A549 treated with CpdA at 1 μM for 4 hours (cell line): ENCODE data around the gene DCP1B. TPM values are rescaled to one million over a fixed set of nuclear protein-coding genes. Genes with fewer than 3 reads are reported as not detected.

ENCODE experiments used
- total RNA-seq: library from RNA; stranded (reverse); fragments of 200-300 nt; extraction: Qiagen RNA extraction; gene quantifications from 5 replicates; pipeline ENCODE4 v1.2.3, GENCODE V29; 2022; ENCODE audit warnings: low read depth

The DCP1B gene
- total RNA-seq, result 6.0 to 8.8 TPM (median 7.8 TPM) in 5 replicates

GRCh38 chr12:2004113-2004929 lies at the start of gene DCP1B:
Gene DCP1B (minus strand): TSS chr12:2004457. CDS start chr12:2004431, 26 bp downstream.

DNA sequence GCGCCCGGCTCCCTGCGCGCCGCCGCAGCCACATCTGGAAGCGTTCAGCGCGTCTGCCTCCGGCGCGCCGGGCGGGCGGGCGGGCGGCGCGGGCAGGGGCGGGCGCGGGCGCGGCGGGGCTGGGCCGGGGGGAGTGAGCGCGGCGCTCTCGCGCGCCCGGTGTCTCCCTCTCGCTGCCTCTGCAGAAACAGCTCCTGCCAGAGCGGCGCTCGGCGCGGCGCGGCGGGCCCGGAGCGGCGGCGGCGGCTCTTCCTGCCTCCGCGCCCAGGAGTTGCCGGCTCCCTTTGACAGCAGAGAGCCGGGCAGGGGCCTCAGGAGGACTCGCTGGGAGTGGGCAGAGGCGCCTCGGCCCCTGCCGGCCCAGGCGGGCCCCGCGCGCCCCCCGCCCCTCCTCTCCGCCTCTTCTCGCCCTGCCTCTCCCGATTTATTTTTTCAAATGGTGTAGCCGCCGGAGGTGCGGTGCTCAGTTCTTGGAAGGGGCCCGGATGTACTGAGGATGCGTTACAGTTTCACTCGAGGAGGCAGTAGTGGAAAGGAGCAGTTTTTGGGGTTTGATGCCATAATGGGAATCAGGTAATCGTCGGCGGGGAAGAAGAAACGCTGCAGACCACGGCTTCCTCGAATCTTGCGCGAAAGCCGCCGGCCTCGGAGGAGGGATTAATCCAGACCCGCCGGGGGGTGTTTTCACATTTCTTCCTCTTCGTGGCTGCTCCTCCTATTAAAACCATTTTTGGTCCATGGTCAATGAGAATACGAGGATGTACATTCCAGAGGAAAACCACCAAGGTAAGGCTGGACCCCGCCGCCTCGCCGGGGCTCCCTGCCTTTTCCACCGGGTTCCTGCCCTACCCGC lies 48.8 kb upstream of the DCP1B start, which contains the start of gene CACNA1C:
CACNA1C (plus strand) TSS at position 162 of the 853 bp plus-strand sequence; CDS start at position 738, 576 bp downstream.

GRCh38 chr12:1918081-1918883 lies 86.0 kb downstream of the DCP1B start, which contains the start of gene CACNA2D4:
Gene CACNA2D4 (minus strand): TSS chr12:1918652. CDS start chr12:1918473, 179 bp downstream.

Other genes starting within 250 kb of the DCP1B start
- gene LRTM2, start 183.9 kb downstream of the DCP1B start, total RNA-seq, result not detected in 5 replicates
- gene CACNA2D4, start 85.8 kb downstream of the DCP1B start, total RNA-seq, result not detected in 5 replicates
- gene CACNA1C, start 48.5 kb upstream of the DCP1B start, total RNA-seq, result 0.03 to 0.09 TPM (median 0.08 TPM) in 4 of 5 replicates, not detected in the other